Astrocyte of the cerebellum (primary cell): ENCODE results near the gene FRMD4A.

Experiments
- DNase-seq: peaks from one replicate; pipeline ENCODE4 v3.0.0-alpha.2; 2011; ENCODE audit warnings: low read depth
- H3K4me3 ChIP-seq: 2 replicates; pipeline ENCODE4 v1.5.1; 2011; ENCODE audit warnings: mild to moderate bottlenecking, low read depth, low read length, moderate library complexity
- CTCF ChIP-seq: IDR thresholded peaks from 2 replicates; pipeline ENCODE4 v1.5.1; 2012; ENCODE audit warnings: low read length, low read depth, moderate library complexity, mild to moderate bottlenecking; ENCODE audit errors: missing control alignments
- in situ Hi-C: cut with HindIII; loops from 2 replicates; pipeline ENCODE4 v1.10.0; 2017; ENCODE audit warnings: low sequenced_read_pairs

Gene FRMD4A

GRCh38 chr10:14106828-14107227, 223.9 kb downstream of the FRMD4A start:
- in situ Hi-C loops = loop anchor here (10.0 kb wide), 1 partner anchor 378 kb away; no protein-coding TSS in a partner anchor
- TF ChIP-seq CTCF = no peak
- no peak for DNase-seq
- no peak overlapping the region for H3K4me3 ChIP-seq

DNA sequence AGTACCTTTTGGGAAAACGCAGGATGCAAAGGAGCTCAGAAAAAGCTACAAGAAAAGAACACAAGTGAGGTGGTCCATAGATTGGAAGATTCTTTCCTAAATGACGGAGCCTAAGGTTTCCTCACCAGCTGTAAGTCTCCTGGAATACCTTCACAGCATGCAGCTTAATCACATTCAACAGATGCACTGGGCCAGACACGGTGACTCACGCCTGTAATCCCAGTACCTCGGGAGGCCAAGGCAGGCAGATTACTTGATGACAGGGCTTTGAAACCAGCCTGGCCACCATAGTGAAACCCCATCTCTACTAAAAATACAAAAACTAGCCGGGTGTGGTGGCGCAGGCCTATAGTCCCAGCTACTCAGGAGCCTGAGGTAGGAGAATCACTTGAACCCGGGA, 228.7 kb downstream of the FRMD4A start:
- TF ChIP-seq CTCF = no peak
- in situ Hi-C loops = loop anchor here (10.0 kb wide), 1 partner anchor 383 kb away; no protein-coding TSS in a partner anchor

DNA sequence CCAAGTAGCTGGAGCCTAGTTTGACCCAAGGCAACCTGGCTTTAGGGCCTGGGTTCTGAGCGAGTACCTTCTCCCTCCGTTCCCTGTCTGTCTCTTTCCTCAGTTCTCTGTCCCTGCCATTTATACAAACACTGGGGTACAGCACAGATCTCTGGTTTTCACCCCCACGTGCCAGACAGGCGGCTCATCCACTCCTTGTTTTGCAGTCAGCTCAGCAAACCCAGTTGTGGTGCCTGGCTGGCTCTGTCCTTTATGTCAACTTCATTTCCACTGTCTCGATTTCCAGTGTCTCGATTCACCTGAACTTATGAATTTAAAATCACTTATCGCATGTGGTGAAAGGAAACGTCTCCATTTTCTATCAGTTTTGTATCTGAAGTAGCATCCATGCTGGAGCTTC, 230.8 kb downstream of the FRMD4A start:
- no peak for DNase-seq
- no peak for TF ChIP-seq CTCF
- no peak overlapping the region for H3K4me3 ChIP-seq
- in situ Hi-C loops = loop anchor here (10.0 kb wide), 1 partner anchor 385 kb away; no protein-coding TSS in a partner anchor

More for the DNA sequence above, 228.7 kb downstream of the FRMD4A start:
- peak; percentile 49 for DNase-seq
- no peak overlapping the region for H3K4me3 ChIP-seq

DNA sequence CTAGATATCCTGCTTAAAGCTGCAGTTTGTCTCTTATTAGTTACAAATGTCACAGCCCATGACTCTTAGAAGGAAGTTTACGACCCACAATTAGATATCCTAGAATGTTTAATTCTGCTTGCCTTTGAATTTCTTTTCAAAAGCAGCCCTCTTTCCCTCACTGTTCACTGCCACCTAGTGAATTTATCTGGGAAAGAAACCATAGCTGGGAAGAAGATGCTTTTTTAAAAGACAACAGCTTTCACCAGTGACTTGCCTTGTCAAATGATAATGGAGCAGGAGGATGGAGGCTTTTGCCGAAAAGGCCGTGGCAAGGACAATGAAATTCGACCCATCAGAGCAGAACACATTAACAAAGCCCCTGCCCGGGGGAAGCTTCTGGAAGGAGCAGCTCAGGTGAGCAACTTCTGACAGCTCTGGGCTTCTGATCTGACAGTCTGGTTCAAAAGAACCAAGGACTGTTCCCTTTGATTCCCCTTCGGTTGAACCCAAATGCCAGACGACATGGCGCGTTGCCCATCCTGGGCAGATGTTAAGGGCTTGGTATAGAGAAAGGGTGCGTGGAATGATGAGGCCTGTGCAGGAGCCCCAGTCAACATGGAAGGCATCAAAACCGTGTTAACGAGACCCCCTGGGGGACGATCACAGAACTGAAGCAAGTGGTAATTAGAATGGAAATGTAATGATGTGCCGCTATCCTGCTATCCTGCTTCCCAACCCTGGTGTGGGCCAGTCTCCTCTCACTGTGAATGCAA, 236.8 kb downstream of the FRMD4A start:
- peak; percentile 62 for TF ChIP-seq CTCF
- peak; percentile 33 for DNase-seq
- in situ Hi-C loops = loop anchor here (5.0 kb wide), 1 partner anchor 307 kb away; no protein-coding TSS in a partner anchor
- H3K4me3 ChIP-seq = no peak overlapping the region

DNA sequence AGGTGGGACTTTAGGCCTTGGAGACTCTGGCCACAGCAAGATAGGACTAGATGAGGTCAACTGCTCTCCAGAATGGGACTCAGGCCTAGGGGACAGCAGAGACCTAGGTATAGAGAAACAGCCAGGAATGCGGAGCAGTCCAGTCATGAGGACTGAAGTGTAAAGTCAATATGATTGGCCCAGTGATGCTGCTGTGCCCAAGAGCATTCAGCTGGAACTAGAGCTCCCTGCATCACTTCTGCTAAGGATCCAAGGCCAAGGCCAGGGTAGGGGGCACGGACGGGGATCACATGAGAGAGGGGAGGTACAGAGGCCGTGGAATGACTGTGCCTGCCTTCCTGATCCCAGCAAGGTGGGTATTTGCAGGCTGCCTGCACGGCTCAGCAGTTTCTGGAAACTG, 237.9 kb downstream of the FRMD4A start:
- no peak overlapping the region for H3K4me3 ChIP-seq
- in situ Hi-C loops = loop anchor here (5.0 kb wide), 1 partner anchor 305 kb away; no protein-coding TSS in a partner anchor
- DNase-seq = no peak
- TF ChIP-seq CTCF = no peak

DNA sequence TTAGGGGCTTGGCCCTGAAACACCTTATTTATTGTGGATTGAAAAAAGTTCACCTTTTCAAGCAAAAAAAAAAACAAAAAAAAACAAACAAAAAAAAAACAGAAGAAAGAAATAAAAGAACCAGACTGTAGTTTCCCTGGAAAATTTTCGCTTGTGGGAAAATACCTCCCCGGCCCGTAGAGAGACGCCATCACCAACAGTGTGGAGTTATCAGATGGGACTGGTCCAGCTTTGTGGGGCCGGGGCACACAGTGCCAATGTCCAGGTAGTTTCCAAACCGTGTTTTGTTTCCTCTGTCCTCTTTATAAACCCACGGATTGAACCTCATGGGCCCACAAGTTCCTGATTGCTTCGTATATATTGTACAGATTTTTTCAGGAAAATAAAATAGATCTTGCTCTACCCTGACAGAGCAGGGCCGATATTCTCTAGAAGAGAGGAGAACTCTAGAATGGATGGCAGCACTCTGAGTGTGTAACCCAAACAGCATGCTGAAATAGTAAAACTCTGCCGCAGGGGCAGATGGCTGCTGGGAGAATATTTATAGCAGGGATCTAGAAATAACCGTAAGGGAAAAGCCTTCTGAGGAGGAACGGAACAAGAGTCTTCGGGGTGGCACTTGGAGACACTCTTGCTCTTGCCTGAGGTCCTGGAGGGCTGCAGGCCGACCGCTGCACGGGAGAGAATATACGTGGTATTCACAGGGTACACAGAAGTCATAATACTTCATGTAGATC, 241.0 kb downstream of the FRMD4A start:
- no peak for DNase-seq
- in situ Hi-C loops = loop anchor here (5.0 kb wide), 1 partner anchor 302 kb away; no protein-coding TSS in a partner anchor
- H3K4me3 ChIP-seq = no peak overlapping the region

More for the DNA sequence above, 241.0 kb downstream of the FRMD4A start:
- TF ChIP-seq CTCF = no peak
